Left forelimb (tissue), 1 donor: Measurements from ENCODE around the gene COMMD4.

Experiments
- DNase-seq: peaks from one replicate; pipeline ENCODE4 v3.0.0-alpha.2; 2018; ENCODE audit warnings: low spot score

The COMMD4 gene

GRCh38 chr15:75356517-75356916 is 20.7 kb downstream of the COMMD4 start:
- no peak for DNase-seq

GRCh38 chr15:75357976-75358673 is 22.3 kb downstream of the COMMD4 start:
- no peak for DNase-seq

DNA sequence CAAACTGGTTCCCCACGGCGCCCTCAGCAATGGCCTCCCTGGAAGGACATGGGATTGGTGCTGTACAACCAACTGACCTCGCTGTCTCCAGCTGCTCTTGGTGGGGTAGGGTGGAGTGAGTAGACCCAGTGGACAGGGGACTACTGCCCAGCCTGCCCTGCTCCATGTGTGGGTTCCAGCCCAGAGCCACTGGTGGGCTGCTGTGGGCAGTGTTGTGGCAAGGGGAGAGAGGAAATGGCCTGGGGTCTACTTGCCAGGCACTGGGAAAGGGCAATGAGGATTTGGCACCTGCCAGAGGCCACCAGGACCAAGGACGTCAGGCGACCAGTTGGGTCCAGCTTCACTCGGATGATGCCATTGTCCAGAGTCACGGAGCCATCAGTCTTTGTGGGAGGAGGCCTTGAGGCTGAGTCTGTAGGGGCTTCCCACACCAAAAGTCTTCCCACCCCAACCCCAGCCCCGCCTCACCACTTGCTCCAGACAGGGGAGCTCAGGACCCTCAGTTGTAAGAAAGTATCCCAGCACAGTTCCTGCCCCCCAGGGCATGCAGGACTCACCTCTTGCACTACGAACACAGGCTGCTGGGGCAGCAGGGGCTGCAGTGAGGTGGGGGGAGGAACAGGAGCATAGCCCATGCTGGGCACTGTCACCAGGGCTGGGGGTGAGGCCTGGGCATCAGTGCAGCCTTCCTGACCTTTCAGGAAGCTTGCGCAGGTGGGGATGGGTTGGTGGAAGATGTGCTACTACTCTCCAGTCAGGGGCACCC is 23.1 kb downstream of the COMMD4 start:
- no peak for DNase-seq

GRCh38 chr15:75359537-75360250 is 23.8 kb downstream of the COMMD4 start:
- DNase-seq, result no peak

GRCh38 chr15:75360391-75360790 is 24.5 kb downstream of the COMMD4 start:
- DNase-seq, result no peak

GRCh38 chr15:75360856-75361255 is 25.0 kb downstream of the COMMD4 start:
- DNase-seq, result no peak

DNA sequence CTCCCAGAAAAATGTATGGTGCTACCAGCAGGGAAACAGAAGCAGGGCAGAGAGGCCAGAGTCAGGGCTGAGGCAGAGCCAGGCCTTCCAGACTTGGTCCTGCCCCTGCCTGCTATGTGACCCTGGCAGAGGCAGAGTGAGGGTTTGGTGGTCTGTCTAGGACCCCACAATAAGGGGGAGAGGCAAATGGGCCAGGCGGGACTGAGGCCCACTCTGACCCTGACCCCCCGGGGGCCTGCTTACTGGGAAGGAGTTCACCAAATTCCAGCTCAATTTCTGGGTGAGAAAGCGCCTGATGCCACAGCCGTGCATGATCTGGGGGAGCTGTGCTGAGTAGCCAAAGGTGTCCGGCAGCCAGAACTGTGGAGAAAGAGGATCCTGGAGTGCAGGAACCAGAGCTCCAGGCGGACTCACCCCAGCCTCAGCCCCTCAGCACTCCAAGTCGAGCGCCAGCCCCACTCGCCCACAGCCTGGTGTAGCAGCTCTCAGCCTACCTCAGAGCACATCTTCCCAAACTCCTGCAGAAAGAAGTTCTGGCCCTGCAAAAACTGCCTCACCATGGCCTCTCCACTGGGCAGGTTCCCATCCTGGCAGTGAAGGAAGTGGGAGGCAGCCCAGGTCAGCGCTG is 25.6 kb downstream of the COMMD4 start:
- DNase-seq, result no peak

GRCh38 chr15:75361989-75362641 is 26.3 kb downstream of the COMMD4 start:
- no peak for DNase-seq

- no peak for DNase-seq
Observed at GRCh38 chr15:75362642-75363249, 26.9 kb downstream of the COMMD4 start.

DNA sequence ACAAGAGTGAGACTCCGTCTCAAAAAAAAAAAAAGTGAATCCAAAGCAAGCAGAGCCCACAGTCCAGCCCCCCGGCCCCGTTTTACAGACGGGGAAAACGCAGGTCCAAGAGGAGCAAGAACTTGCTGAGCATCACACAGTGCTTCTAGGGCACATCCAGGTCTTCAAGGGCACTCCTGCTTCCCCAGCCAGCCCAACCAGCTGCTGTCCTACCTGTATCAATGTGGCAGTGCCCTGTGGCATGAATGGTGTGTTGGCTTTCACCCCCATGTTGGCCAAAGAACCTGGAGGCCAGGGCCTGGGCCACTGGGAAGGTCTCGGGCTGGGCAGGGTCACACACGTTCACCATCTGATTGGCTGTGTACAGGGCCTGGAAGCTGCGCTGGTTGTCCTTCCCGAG is 27.9 kb downstream of the COMMD4 start:
- DNase-seq, result no peak

GRCh38 chr15:75364881-75365280 is 29.0 kb downstream of the COMMD4 start:
- DNase-seq, result no peak

DNA sequence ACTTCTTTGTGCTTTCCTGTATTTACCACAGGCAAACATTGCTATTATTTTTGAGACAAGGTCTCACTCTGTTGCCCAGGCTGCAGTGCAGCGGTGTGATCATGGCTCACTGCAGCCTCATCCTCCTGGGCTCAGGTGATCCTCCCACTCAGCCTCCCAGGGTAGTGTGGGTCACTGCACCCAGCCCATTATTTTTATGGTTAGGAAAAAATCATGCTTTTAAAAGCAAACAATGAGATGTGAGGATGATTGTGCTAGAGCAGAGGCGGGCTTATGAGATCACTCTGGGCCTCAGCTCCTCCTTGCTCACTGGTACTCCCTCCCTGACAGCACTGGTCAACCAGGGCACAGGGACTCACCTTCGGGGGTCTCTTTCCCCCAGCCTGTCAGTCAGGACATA is 30.3 kb downstream of the COMMD4 start:
- no peak for DNase-seq

DNA sequence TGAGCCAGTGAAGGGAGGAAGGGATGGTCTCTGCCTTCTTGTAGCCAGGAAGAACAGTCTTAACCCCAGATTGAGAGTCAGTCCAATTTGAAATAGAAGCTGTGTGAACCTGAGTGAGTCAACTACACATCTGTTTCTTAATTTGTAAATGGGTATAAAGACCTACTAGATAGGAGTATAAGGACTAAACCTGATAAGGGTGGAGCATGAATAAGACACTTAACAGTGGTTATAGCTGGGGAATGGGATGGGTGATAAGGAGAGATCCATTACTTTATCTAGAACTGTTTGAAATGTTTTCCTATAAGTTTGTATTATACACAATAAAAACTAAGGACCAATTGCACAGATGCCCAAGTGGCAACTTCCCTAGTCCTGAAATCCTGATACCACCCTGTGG is 31.1 kb downstream of the COMMD4 start:
- no peak for DNase-seq

- DNase-seq, result no peak
Observed at GRCh38 chr15:75367406-75367912, 31.6 kb downstream of the COMMD4 start.

- peak; percentile 95 for DNase-seq
Observed at GRCh38 chr15:75367913-75368688, 32.2 kb downstream of the COMMD4 start, which contains the start of gene MAN2C1. Gene MAN2C1 (minus strand): TSS chr15:75368607. CDS start chr15:75368583, 24 bp downstream.

GRCh38 chr15:75368689-75369239 is 32.9 kb downstream of the COMMD4 start:
- no peak for DNase-seq

DNA sequence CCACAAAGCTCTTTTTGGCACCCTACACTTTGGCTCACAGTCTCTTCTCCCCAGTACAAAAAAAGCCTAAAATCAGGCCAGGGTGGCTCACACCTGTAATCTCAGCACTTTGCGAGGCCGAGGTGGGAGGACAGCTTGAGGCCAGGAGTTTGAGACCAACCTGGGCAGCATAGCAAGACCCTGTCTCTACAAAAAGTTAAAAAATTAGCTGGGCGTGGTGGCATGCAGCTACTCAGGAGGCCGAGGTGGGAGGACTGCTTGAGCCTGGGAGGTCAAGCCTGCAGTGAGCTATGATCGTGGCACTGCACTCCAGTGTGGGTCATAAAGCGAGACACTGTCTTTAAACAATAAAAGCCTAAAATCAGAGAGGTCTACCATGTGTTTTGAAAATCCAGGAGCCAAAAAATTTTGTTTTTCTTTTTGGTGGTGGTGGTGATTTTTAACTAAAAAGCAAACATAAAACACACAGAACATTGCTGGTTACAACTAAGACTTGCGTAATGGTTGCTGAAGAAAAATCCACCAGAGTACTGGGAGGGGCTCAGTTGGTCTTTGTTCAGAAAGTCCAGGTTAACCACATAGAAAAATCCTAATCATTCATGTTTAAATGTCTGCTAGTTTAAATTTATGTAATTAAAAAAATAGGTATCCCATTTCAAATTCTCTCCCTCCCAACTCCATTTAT is 34.2 kb downstream of the COMMD4 start:
- DNase-seq, result no peak

- no peak for DNase-seq
Observed at GRCh38 chr15:75371486-75371885, 35.6 kb downstream of the COMMD4 start.

DNA sequence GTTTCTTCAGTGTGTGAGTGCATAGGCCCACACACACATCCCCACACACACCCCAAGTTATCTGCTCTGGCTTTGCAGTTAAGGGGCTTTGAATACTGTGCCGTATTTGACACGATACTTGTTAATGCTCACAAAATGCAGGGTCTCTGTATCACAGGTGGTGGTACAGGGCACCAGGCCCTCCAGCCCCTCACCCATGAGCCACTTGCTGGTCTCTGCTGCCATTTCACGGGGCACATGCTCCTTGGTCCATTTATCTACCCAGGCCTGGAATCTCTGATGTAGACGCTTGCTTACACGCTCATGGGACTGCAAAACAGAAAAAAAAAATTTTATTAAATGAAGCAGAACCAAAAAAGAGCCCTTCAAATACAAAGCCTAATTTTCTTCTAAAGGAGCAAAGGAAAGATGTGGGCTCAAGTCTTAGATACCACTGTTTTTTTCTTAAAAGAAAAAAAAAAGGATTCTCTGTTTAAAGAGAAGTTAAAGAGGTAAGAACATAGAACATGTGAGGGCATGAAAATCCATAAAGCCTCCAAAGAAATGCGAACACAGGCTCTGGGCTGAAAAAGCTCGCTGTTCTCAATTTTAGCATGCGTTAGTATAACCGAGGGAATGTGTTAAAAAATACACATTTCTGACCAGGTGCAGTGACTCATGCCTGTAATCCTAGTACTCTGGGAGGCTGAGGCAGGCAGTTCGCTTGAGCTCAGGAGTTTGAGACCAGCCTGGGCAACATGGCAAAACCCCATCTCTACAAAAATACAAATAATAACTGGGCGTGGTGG is 36.2 kb downstream of the COMMD4 start:
- no peak for DNase-seq
